SK-N-SH treated with all-trans-retinoic acid at 6 μM for 48 hours (cell line): ENCODE data around the gene CNKSR2.

ENCODE experiments used
- CREB5 ChIP-seq: fragments of 250-450 bp; sonication (Bioruptor Pico); IDR thresholded peaks from 2 replicates; pipeline ENCODE4 v1.5.1; 2020; ENCODE audit warnings: low read depth, mild to moderate bottlenecking, moderate library complexity
- ESRRG ChIP-seq: fragments of 250-450 bp; sonication (Bioruptor Pico); IDR thresholded peaks from 2 replicates; pipeline ENCODE4 v1.6.1; 2021; ENCODE audit warnings: mild to moderate bottlenecking
- ISL1 ChIP-seq: fragments of 250-450 bp; sonication (Bioruptor Pico); IDR thresholded peaks from 2 replicates; pipeline ENCODE4 v2.1.2; 2022; ENCODE audit warnings: mild to moderate bottlenecking, moderate library complexity
- PATZ1 ChIP-seq: fragments of 250-450 bp; sonication (Bioruptor Pico); IDR thresholded peaks from 2 replicates; pipeline ENCODE4 v1.8.0; 2020; ENCODE audit warnings: mild to moderate bottlenecking, moderate library complexity, borderline replicate concordance
- RARB ChIP-seq: fragments of 250-450 bp; sonication (Bioruptor Pico); IDR thresholded peaks from 2 replicates; pipeline ENCODE4 v1.8.0; 2021; ENCODE audit warnings: mild to moderate bottlenecking, moderate library complexity
- TOX ChIP-seq: fragments of 250-450 bp; sonication (Bioruptor Pico); IDR thresholded peaks from 2 replicates; pipeline ENCODE4 v1.8.0; 2021; ENCODE audit warnings: mild to moderate bottlenecking, moderate library complexity, borderline replicate concordance
- ZFP30 ChIP-seq: fragments of 450-650 bp; formaldehyde crosslinking; IDR thresholded peaks from 2 replicates; pipeline ENCODE4 v1.5.0; 2022; ENCODE audit warnings: mild to moderate bottlenecking, moderate library complexity

GRCh38 chrX:21658152-21658737 is 284.0 kb downstream of the CNKSR2 start, which contains the start of gene KLHL34:
- TF ChIP-seq PATZ1 (CRISPR knock-in tag): no peak
- TF ChIP-seq CREB5 (CRISPR knock-in tag): no peak
- no peak for TF ChIP-seq TOX (CRISPR knock-in tag)
- no peak for TF ChIP-seq ZFP30 (CRISPR knock-in tag)
- TF ChIP-seq RARB: no peak
- no peak for TF ChIP-seq ESRRG (CRISPR knock-in tag)
- TF ChIP-seq ISL1 (CRISPR knock-in tag): no peak
